Stimulated activated CD8-positive, alpha-beta memory T cell treated with anti-CD3 and anti-CD28 coated beads, Interleukin-7, amount 100 ng/mL, for 24 hours (primary cell): Measurements from ENCODE around the gene ARSG.

Experiments
- DNase-seq: peaks from one replicate; pipeline ENCODE4 v3.0.0-alpha.2; 2020; ENCODE audit warnings: low read depth

The ARSG gene

DNA sequence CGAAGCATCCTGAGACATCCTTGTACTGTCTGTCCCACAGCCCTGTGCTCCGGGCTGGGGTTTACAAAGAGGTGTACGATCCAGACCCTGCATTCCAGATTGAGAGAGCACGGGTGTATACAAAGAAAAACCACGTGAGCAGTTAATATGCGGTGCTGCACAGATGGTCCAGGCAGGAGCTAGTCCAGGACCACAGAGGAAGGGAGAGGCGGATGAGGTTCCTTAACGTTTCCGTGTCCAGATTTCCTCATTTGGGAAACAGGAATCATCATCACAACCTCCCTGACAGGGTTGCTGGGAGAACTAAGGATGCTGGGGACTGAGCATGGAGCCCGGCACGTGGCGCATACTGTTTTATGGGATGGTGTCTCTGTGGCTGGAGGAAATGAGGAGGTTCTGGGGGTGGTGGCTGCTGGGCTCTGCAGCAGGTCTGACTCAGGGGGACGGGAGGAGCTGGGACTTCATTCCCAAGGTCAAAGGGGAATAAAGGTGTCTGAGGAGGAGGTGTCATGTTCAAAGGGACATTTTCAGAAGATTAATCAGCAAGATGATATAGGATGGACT is 139.8 kb downstream of the ARSG start:
- no peak for DNase-seq

DNA sequence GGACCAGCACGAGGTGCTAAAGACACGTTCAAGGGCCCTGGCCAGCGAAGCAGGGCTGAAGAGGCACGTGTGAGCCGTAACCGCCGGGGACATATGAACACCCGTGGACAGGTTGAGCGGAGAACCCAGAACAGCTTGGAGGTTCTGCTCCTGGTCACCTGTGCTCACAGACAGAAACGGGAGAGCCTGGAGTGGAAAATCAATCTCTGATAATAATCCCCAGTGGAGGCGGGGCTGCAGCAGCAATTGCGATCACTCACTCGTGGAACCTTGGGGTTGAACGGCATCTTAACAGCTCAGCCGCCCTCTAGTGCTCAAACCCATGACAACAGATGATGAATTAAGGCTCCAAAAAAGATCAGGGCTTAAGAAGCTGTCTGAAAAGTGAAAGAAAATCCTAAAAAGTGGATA is 140.4 kb downstream of the ARSG start:
- DNase-seq: no peak

DNA sequence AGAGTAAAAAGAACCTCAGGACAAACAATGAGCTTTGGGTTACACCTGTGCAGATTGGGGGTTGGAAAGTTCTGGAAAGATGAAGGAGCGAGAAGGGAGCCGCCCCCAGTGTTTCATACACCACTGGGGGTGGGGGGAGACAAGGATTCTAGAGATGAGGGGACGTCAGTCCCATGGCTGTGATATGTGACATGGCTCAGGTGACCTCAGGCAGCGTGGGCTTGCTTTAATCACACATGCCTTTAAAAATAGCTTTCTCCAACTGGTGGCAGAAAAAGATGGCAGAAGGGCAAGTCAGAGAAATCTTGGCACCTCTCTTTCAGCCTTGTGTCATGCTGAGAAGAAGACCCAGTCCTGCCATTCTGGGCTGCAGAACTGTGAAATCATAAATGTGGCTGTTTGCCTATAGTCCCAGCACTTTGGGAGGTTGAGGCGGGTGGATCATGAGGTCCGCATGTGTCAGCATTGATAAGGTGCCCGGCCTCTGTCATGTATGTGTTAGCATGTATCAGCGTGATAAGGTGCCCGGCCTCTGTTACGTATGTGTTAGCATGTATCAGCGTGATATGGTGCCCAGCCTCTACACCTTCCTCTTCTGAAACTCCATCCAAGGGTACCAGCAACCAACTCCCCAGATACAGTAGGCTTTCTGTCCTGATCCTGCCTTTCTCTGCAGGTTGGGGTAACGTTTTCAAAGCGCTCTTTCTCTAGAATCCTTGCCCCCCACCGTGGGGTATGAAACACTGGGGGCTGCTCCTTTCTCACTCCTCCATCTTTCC is 141.0 kb downstream of the ARSG start:
- DNase-seq: no peak

DNA sequence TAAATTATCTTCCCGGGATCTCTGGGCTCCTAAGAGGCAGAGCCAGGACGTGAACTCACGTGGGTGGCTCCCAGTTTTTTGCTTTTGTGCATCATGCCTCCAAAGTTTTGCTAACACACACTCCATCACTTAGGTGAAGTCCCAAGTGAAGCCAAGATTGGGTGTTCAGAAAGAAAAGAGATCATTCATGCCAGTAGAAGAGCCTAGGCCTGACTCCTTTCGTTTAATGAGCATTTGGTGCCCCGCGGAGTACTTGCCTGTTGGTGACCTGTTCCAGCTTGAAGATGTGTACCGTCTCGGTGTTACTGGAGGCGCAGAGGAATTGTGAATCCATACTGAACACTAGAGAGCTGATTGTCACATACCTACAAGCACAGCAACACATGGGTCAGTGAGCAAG is 141.9 kb downstream of the ARSG start:
- DNase-seq: no peak

DNA sequence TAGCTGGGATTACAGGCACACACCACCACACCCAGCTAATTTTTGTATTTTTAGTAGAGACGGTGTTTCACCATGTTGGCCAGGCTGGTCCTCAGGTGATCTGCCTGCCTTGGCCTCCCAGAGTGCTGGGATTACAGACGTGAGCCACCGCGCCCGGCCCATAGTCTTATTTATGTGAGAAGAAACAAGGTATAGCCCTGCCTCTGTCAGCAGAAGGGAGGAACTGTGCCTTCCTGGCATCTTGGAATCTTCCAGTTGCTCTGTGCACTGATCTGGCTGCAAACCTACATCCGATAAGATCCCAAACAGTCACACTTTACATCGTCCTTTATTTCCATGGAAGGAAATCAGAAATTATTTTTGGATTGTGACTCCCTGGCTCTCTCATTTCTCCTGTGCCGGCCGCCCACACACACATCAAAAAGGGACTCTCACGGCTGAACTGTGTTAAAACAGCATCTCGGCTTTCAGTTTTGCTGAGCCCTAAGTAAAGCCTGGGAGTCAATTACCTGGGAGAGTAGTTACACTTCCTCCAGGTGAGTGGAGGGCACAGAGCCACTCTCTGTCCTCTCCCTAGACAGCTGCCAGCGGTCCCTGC is 142.7 kb downstream of the ARSG start:
- no peak for DNase-seq

DNA sequence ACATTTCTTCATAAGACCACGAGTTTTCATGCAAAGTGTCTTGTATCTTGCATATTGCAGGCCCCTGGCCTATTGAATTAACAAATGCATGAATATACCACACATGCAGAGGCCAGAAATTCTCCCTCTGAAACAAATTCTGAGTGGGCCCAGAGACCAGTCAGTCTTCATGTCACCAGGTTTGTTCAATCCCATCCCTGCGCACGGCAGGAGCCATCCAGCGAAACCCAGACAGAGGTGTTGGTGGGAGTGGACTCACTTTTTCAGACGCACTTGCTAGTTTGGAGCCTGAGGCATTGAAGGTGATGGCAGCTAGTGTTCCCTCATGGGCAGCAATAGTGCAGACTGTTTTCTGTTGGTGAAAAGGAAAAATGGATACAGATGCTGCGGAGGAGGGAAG is 144.1 kb downstream of the ARSG start:
- DNase-seq: no peak

DNA sequence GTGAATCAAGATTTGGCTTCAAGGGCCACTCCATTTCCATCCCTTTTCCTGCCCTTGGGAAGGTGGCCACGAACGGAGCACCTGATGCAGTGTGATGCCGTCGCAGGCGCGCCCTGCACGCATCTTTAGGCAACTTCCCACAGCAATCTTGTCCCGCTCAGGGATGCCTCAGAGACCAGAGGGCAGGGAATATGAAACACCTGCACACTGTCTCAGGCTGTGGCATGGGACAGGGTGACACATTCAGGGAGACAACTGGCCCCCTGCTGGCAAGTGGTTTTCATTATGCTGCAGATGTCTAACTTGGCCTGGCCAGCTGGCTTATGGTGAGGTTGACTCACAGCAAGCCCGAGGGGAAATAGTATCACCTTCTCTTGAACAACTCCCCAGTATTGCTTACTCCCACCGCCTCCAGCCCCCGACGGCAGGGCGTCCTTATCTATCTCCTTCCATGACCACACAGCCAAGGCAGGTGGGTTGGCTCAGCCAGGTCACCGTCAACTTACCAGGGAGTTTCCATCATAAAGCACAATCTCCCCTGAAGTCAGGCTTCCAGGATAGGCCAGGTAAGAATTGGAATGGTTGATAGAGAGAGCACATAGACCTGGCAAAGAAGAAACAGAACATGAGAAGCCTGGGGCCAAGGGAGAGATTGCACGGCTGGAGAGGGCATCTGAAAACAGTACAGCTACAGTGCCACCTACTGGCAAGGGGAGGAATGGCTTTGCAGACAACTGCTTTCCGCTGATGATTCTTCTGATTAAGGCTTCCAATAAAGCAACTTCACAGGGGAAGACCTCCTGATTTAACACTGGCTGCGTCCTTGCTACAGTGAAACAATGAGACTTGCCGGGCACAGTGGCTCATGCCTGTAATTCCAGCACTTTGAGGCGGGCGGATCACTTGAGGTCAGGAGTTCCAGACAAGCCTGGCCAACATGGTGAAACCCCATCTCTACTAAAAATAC is 144.9 kb downstream of the ARSG start:
- peak; percentile 71 for DNase-seq

DNA sequence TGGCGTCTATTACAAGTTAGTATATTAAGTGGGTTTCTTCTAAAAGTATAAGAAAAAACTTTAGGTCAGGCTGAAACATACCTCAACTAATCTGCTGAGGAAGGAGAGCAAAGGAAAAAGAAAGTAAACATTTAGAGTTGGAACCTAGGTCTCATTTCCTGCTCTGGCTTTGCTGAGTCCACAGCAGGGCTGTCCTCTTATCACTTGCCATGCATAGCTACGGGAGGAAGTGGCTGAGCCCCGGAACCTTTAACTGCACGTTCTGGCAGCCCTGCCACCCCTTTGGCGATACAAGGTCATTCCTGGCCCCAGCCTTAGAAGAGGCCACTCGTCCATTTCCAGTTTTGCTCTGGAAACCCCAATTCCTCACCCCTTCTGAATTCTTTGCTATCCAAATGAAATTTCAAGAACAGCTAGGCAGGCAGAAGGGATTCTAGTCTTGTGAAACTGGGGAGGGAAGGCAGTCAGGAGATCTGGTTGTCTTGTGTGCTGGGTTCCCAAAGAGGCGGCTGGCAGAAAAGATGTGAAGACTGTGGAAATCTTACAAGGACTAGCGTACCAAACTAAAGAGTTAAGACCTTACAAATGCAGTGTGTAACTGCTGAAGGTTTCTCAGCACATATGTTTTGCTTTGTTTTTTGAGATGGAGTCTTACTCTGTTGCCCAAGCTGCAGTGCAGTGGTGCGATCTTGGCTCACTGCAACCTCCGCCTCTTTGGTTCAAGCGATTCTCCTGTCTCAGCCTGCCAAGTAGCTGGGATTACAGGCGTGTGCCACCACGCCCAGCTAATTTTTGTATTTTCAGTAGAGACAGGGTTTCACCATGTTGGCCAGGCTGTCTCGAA is 146.9 kb downstream of the ARSG start:
- DNase-seq: no peak

DNA sequence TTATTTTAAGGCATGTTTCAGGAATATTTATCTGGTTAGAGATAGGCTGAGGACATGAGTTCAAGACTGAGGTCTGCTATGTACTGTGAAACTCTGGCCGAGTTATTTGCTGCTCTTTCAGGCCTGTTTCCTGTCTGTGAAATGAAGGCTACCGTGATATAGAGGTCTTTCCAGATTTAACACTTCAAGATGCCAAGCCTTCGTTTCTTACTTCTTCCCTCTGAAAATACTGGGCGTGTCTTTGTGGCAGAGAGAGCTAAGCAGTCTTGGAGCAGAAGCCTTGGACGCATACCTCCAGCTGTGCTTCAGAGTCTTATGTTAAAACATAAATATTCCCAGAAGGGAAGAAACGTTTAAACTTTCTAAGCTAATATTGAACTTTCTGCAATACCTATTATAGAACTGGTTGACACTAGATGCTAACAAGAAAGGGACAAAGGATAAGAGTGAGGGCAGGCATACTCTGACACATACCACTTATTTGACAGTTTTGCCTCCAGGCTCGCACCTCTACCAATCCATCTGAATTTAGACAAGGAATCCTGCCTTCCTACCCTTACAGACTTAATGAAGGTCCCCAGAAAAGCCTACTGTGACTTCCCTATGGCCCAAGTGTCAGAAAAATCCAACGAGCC is 148.5 kb downstream of the ARSG start:
- DNase-seq: no peak

DNA sequence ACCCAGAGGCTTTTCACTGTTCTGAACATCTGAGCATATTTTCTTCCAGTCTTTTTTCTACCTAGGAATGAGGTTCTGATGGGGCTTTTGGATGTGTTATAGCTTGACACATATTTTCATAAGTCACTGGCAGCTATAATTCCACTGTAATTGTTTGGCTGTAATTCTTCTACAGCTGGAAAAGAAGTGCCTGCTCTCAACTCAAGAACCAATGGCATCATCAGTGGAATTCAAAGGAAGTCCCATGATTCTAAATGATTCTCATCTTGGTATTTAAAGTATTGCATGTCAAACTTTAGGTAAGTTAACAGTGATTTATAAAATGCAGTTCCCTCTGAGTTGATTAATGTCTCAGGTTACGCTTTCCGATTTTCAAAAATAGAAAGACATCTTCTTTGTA is 149.2 kb downstream of the ARSG start:
- no peak for DNase-seq

DNA sequence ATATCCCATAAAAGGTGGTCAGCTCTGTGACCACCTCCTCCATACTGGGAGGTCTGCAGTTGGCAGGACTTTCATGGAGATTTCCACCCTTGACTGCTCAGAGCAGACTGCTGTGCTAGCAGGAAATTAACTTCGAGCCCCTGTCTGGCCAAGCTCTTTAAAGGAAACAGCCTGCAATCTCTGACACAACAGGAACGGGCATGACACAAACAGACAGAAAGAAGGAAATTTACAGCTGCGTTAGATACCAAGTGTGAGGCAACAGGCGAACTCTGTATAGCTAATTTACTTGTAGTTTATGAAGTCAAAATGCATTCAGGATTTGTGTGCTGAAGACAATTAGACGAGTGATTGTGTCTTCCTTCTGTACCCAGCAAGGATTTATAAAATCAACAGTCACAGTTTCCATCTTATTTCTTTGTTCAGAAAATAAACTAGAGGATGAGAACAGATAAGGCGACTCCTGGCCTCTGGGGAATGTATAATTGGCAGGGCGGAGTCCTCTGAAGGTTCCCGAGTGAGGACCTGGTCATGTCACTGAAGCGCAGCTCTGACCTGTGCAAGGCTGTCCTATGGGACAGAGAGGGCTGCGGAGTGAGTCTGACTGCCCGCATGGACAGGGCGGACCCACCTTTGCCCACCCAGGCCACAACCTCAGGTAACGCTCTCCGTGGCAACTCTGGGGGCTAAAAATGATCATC is 149.9 kb downstream of the ARSG start:
- DNase-seq: no peak

DNA sequence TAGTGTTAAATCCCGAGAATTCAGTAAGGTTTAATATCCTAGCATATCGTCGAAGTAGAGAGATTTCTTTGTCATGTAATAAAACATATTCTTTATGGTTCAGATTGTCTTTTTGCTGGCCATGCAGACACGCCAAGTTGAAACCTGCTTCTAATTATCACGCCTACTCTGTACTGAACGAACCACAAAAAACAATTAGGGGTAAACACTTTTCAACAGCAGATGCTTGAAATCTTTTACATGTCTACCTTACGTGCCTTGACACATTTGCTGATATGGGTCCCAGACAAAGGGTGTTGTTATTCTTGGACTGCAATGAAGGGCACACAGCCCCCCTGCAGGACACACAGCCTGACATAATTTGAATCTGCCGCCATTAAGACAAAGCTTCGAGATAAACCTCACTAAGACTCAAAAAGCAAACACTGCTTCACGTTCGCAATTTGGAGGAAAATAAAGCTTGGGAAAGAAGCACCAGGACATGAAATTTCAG is 152.7 kb downstream of the ARSG start:
- DNase-seq: no peak

DNA sequence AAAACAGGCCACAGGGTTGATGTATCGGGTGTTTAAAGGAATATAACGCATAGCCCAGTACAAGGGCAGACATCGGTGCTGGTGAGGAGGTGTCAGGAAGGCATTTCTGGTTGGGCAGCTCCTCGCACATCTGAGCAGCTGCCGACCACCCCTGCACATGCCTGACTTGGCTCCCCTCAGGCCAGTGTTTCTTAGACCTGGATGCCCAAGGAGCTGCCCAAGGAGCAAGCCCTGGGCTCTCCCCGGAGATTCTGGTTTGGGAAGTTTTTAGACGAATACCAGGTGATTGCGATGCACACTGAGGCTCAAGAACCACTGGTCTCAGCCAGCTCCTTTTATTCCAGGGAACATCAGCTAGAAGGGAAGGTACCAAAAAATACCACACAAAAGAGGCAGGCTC is 154.4 kb downstream of the ARSG start:
- no peak for DNase-seq

DNA sequence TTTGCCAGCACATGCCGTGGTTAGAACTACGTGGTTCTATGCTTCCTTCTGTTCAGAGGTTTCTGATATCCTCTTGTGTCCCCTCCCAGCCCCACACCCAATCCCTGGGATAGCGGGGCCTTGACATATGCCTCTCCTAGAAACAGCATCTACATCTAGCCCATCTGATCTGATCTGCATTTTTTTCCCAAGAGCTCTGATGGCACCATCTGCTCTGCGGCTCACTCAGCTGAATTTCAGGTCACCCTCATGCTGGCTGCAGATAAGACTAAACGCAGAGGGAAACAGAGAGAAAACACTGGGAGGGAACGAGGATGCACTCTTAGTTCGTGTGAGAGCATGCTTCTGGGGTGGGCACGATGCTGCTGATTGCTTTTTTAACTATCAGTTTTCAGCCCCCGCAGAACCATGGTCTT is 155.3 kb downstream of the ARSG start:
- DNase-seq: no peak

DNA sequence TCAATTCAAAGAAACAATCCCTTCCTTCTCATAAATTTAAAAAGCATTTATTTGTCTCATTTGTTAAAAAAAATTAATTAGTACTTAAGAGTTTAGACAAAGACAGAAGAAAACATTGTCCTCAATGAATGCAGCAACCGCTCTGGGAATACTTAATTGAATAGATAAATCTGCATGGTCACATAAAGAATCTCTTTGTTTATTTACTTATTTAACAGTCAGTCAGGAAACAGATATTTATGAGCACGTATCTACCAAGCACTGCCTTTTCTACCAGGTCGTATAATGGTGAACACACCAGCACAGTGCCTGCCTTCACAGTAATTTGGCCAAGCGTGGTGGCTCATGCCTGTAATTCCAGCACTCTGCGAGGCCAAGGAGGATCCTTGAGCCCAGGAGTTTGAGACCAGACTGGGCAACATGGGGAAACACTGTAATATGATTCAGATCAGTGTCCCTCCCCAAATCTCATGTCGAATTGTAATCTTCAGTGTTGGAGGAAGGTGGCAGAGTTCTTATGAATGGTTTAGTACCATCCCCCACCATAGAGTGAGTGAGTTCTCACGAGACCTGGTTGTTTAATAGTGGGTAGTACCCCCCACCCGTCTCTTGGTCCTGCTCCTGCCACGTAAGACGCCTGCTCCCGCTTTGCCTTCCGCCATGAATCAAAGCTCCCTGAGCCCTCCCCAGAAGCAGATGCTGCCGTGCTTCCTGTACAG is 157.9 kb downstream of the ARSG start:
- DNase-seq: no peak

DNA sequence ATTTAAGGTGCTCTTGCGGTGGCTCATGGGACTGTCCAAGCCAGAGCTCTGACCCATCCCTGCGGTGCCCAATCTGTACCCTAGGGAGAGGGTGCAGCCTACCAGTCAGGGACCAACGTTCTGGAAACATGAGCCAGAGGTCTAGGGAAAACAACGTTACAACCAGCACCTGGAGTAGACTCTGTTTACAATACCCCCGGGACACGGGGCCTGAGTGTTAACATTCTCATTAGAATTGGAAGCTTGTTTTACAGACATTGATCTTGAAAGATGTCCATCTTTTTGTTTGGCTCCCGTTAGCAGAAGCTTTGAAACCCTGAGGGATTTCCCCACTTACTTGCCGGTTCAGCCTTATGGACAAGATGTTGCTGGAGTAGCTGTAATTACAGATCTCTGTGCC is 159.1 kb downstream of the ARSG start:
- no peak for DNase-seq

DNA sequence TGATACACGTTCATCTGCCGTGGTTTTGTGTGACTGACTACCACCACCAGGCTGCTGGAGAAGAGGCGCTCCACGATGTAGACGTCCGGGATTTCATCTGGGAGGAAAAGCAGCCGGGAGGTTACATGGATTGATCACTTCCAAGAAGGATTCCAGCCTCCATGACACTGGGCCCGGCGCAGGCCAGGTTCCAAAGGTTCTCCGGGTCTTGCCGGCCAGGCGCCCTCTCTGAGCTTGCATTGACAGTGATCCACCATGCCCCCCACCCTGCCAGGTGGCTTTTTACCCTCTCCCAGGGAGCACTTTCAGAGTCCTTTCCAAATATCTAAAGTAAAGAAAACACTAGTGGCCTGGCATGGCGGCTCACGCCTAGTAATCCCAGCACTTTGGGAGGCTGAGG is 159.5 kb downstream of the ARSG start:
- no peak for DNase-seq

DNA sequence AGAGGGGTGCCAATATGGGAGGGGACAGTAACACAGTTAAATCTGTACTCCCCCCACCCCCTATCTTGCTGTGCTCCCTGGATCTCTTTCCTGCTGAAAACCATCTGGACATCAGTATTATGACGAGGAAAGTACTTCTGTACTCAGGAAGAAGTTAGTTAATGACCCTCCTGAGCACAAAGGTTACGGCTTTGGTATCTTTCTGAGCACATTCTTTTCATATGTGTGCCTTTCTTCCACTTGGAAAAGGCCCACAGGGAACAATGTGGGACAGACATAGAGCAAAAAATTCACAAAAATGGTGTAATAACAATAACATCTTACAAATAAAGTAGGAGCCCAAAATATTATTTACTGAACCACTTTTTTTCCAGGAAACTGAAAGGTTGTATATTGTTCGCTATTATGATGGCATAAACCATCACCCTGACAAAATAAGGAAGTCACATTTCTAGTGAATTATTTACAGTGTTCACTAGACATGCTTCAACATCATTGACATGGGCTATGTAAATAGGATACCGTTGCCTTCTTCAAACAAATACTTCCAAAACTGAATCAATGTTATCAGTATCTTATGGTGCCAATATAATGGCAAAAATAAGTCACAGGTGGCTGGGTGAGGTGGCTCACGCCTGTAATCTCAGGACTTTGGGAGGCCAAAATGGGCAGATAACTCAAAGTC is 160.5 kb downstream of the ARSG start:
- no peak for DNase-seq

DNA sequence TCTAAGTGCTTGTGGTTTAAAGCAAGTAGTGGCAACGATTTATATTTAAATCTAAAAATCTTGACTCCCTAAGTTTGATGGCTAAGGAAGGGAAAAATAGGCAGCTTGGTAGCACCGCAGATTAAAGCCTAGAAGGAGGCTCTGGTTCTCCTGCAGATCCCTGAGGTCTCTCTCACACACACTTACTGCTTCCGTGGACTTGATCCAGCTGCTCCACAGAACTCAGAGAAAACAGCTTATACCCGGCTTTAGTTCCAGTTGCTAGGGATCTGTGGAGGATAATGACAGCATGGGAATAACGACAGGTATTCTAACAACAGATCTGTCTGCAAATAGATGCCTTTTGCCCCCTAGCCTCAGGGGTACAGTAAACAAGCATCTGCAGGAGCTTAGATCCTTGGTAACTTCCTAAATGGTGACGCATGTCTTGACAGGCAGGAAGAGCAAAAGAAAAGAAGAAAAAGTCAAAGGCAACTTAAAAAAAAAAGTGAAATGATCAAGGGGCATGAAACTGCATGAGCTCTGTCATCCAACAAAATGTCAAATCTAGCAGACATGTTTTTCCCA is 161.5 kb downstream of the ARSG start:
- no peak for DNase-seq
